IMR-90 (cell line): Measurements from ENCODE around the gene CENPF. TPM values are rescaled to one million over a fixed set of nuclear protein-coding genes. Genes with fewer than 3 reads are reported as not detected.

Experiments used
- ATAC-seq: fragments of 200-7000 bp; cut with Tn5 transposase; 2 replicates; pipeline ENCODE4 v1.9.1; 2020; ENCODE audit warnings: low read depth, mild to moderate bottlenecking, moderate library complexity
- BruUV-seq: library from RNA; stranded (reverse); fragments of 400-500 nt; replicated peaks from 2 replicates; lab custom pipeline; 2021; lab: Mats Ljungman, UMichigan
- CTCF ChIA-PET: fragments of 300-600 bp; formaldehyde crosslinking; extraction: SDS; loops from one replicate; lab custom pipeline; 2021; ENCODE audit warnings: antibody characterized with exemption; lab: Yijun Ruan, JAX
- POLR2A ChIA-PET: fragments of 300-600 bp; sonication (Branson Sonifier 250); formaldehyde crosslinking; loops from one replicate; lab custom pipeline; 2022; ENCODE audit warnings: antibody characterized with exemption; ENCODE audit not compliant: unreplicated experiment; lab: Charles Lee
- DNase-seq: peaks from one replicate; pipeline ENCODE4 v3.0.0; 2013
- H2AFZ ChIP-seq: replicated peaks from 2 replicates; pipeline ENCODE3; 2013; ENCODE audit warnings: low read length, mild to moderate bottlenecking; ENCODE audit not compliant: poor library complexity
- H2AK5ac ChIP-seq: 2 replicates; pipeline ENCODE4 v1.6.1; 2013; ENCODE audit warnings: low read depth, low read length, inconsistent platforms
- H2AK9ac ChIP-seq: replicated peaks from 2 replicates; pipeline ENCODE3; 2013; ENCODE audit warnings: mild to moderate bottlenecking, low read depth, low read length, moderate library complexity; ENCODE audit not compliant: poor library complexity
- H2BK120ac ChIP-seq: 2 replicates; pipeline ENCODE4 v1.6.1; 2013; ENCODE audit warnings: low read depth, low read length, inconsistent platforms
- H2BK15ac ChIP-seq: 3 replicates; pipeline ENCODE4 v1.6.1; 2013; ENCODE audit warnings: low read depth, low read length, inconsistent platforms
- H2BK20ac ChIP-seq: 2 replicates; pipeline ENCODE4 v1.6.1; 2013; ENCODE audit warnings: low read depth, mild to moderate bottlenecking, inconsistent platforms, low read length, moderate library complexity
- H2BK5ac ChIP-seq: 2 replicates; pipeline ENCODE4 v1.6.1; 2013; ENCODE audit warnings: mild to moderate bottlenecking, low read depth, low read length, inconsistent platforms; ENCODE audit not compliant: poor library complexity, severe bottlenecking
- H3K14ac ChIP-seq: replicated peaks from 2 replicates; pipeline ENCODE4 v1.6.1; 2013; ENCODE audit warnings: low read depth, low read length, inconsistent platforms
- H3K18ac ChIP-seq: 2 replicates; pipeline ENCODE4 v1.6.1; 2013; ENCODE audit warnings: low read depth, low read length, control low read depth
- H3K23ac ChIP-seq: 2 replicates; pipeline ENCODE4 v1.6.1; 2013; ENCODE audit warnings: low read depth, low read length, inconsistent platforms
- H3K27ac ChIP-seq: 2 replicates; pipeline ENCODE4 v1.5.1; 2013; ENCODE audit warnings: mild to moderate bottlenecking, control low read depth, low read length; ENCODE audit not compliant: insufficient read depth
- H3K27me3 ChIP-seq: 2 replicates; pipeline ENCODE4 v1.6.1; 2013; ENCODE audit warnings: low read length; ENCODE audit not compliant: control insufficient read depth, insufficient read depth
- H3K36me3 ChIP-seq: 2 replicates; pipeline ENCODE4 v1.6.1; 2013; ENCODE audit warnings: low read length, mixed read lengths; ENCODE audit not compliant: control insufficient read depth, insufficient read depth
- H3K4ac ChIP-seq: 2 replicates; pipeline ENCODE4 v1.6.1; 2013; ENCODE audit warnings: low read depth, low read length, inconsistent platforms
- H3K4me1 ChIP-seq: 2 replicates; pipeline ENCODE4 v1.6.1; 2013; ENCODE audit warnings: low read length, mixed read lengths; ENCODE audit not compliant: control insufficient read depth, insufficient read depth
- H3K4me2 ChIP-seq: 2 replicates; pipeline ENCODE4 v1.6.1; 2013; ENCODE audit warnings: low read depth, mild to moderate bottlenecking, control low read depth, low read length, moderate library complexity
- H3K4me3 ChIP-seq: 2 replicates; pipeline ENCODE4 v1.5.1; 2013; ENCODE audit warnings: low read depth, mild to moderate bottlenecking, control low read depth, low read length, moderate library complexity; ENCODE audit not compliant: insufficient read depth
- H3K56ac ChIP-seq: 2 replicates; pipeline ENCODE4 v1.6.1; 2013; ENCODE audit warnings: low read length, inconsistent platforms; ENCODE audit not compliant: insufficient read depth; ENCODE audit errors: extremely low read depth
- H3K79me1 ChIP-seq, 2 experiments: 2 replicates each; pipeline ENCODE4 v1.6.1; 2013; ENCODE audit warnings: low read length in 2 of 2, inconsistent platforms in 1 of 2, low read depth in 1 of 2
- H3K9ac ChIP-seq: 2 replicates; pipeline ENCODE4 v1.6.1; 2013; ENCODE audit warnings: low read depth, low read length, control low read depth
- H3K9me1 ChIP-seq: 2 replicates; pipeline ENCODE4 v1.6.1; 2013; ENCODE audit warnings: low read length, inconsistent platforms; ENCODE audit not compliant: insufficient read depth
- H3K9me3 ChIP-seq: 2 replicates; pipeline ENCODE4 v1.6.1; 2013; ENCODE audit warnings: low read length; ENCODE audit not compliant: control insufficient read depth, insufficient read depth
- H4K20me1 ChIP-seq: 2 replicates; pipeline ENCODE4 v1.6.1; 2013; ENCODE audit warnings: low read length, inconsistent platforms; ENCODE audit not compliant: insufficient read depth
- H4K5ac ChIP-seq: 2 replicates; pipeline ENCODE4 v1.6.1; 2013; ENCODE audit warnings: mild to moderate bottlenecking, low read depth, low read length, control low read depth
- H4K8ac ChIP-seq, 2 experiments: 2 replicates each; pipeline ENCODE4 v1.6.1; 2013; ENCODE audit warnings: low read depth in 2 of 2, low read length in 2 of 2, control low read depth in 1 of 2, inconsistent platforms in 1 of 2
- H4K91ac ChIP-seq: 2 replicates; pipeline ENCODE4 v1.6.1; 2013; ENCODE audit warnings: low read depth, low read length, inconsistent platforms; ENCODE audit not compliant: insufficient read depth
- BHLHE40 ChIP-seq: fragments of 150-350 bp; IDR thresholded peaks from 2 replicates; pipeline ENCODE4 v1.6.1; 2016; ENCODE audit warnings: mild to moderate bottlenecking, low read depth, low read length
- CHD1 ChIP-seq: IDR thresholded peaks from 2 replicates; pipeline ENCODE4 v1.6.1; 2012; ENCODE audit warnings: low read depth, low read length, improper control_type of control experiment
- MXI1 ChIP-seq: IDR thresholded peaks from 2 replicates; pipeline ENCODE4 v1.6.1; 2012; ENCODE audit warnings: low read depth, mild to moderate bottlenecking, low read length, moderate library complexity, borderline replicate concordance
- WGBS, 2 experiments: methylation state at CpG; one replicate each; pipeline versions ENCODE4 v1.1.5 to v1.1.7; 2013; ENCODE audit warnings: missing lambda C conversion rate in 2 of 2; ENCODE audit not compliant: insufficient read length in 1 of 2; ENCODE audit errors: extremely low coverage in 2 of 2; 5-methylcytosine and 5-hydroxymethylcytosine counted together
- dilution Hi-C: fragments of 300-500 bp; cut with HindIII; formaldehyde crosslinking; loops from one replicate; pipeline ENCODE4 v1.14.3; 2018; ENCODE audit warnings: low sequenced_read_pairs; ENCODE audit not compliant: unreplicated experiment
- in situ Hi-C: fragments of 300-500 bp; cut with MboI; formaldehyde crosslinking; loops from 3 replicates; pipeline ENCODE4 v1.14.3; 2019; ENCODE audit warnings: low sequenced_read_pairs, inconsistent platforms, mixed read lengths
- intact Hi-C: fragments of 100-400 bp; cut with micrococcal nuclease; formaldehyde crosslinking; loops from 2 replicates; pipeline ENCODE4 v1.10.0; 2022
- polyA plus RNA-seq, 3 experiments: library from polyadenylated mRNA; depleted of rRNA; stranded (reverse); fragments of >200 nt; gene quantifications; 2 replicates each; pipeline ENCODE4 v1.2.3, GENCODE V29; 2012; ENCODE audit warnings: low replicate concordance in 1 of 3
- total RNA-seq: library from RNA; depleted of rRNA; stranded (reverse); fragments of >200 nt; gene quantifications from 2 replicates; pipeline ENCODE4 v1.2.3, GENCODE V29; 2012

CENPF gene
- total and polyA plus RNA-seq, 2 of the 4 experiments (the other 2 are of a cell fraction), result 20.9 to 51.8 TPM

- in situ Hi-C loops, result no loop called here
- CTCF ChIA-PET, result no interaction called here
- BruUV-seq, result no TSS peak
These were observed 83.5 kb downstream of the CENPF start for GRCh38 chr1:214686497-214686896.

More at GRCh38 chr1:214686497-214686896, 83.5 kb downstream of the CENPF start:
- no CpG with 5 or more reads among the region's 5 CpGs for WGBS, 2 experiments
- POLR2A ChIA-PET, result no interaction called here
- no peaks in the 10 kb centered on the region for H3K27me3 ChIP-seq
- no peak overlapping the region for H3K4me3 ChIP-seq
- TF ChIP-seq MXI1 (no peak), BHLHE40 (no peak), CHD1 (no peak)
- no peak for DNase-seq
- no peak overlapping the region for H4K8ac ChIP-seq
- intact Hi-C loops, result no loop called here
- H2AFZ ChIP-seq, result no peak overlapping the region
- no peaks in the 10 kb centered on the region for H3K79me1 ChIP-seq
- no peak overlapping the region for H2BK5ac ChIP-seq
- H3K18ac ChIP-seq, result no peak overlapping the region
- no peaks in the 10 kb centered on the region for H3K9me3 ChIP-seq
- H3K27ac ChIP-seq, result no peak overlapping the region
- no peak overlapping the region for H3K4me2 ChIP-seq
- 0 out of 2 replicates have a peak, but pooled peaks cover 2% of the 10 kb centered on the region for H3K9me1 ChIP-seq
- no peak overlapping the region for H3K4ac ChIP-seq
- H4K5ac ChIP-seq, result no peak overlapping the region
- no peak overlapping the region for H3K14ac ChIP-seq
- dilution Hi-C loops, result no loop called here
- no peak overlapping the region for H2BK120ac ChIP-seq
- no peak overlapping the region for H2AK5ac ChIP-seq
- H2AK9ac ChIP-seq, result no peak overlapping the region
- no peaks in the 10 kb centered on the region for H4K20me1 ChIP-seq
- H2BK20ac ChIP-seq, result no peak overlapping the region
- peaks cover 3% of the 10 kb centered on the region; the same call in 1 of the 2 replicates for H3K4me1 ChIP-seq
- H3K36me3 ChIP-seq, result no peaks in the 10 kb centered on the region
- no peak overlapping the region for H3K9ac ChIP-seq
- H4K91ac ChIP-seq, result no peak overlapping the region
- H2BK15ac ChIP-seq, result no peak overlapping the region
- no peak overlapping the region for H3K56ac ChIP-seq
- no peak for ATAC-seq
- H3K23ac ChIP-seq, result no peak overlapping the region
